Endothelial cell of umbilical vein (primary cell): ENCODE measurements around the gene SLC51B.

ENCODE experiments used
- CTCF ChIP-seq, 2 donors: IDR thresholded peaks; 1 replicate in 1 of 2; 2 replicates in 1 of 2; pipeline ENCODE4 v1.5.1; 2011; ENCODE audit warnings: low read length in 2 of 2, mild to moderate bottlenecking in 2 of 2, moderate library complexity in 2 of 2, control low read depth in 1 of 2, inconsistent platforms in 1 of 2, low read depth in 1 of 2; ENCODE audit not compliant: insufficient read depth in 1 of 2; ENCODE audit errors: extremely low read depth in 1 of 2
- EZH2 ChIP-seq: IDR thresholded peaks from 2 replicates; pipeline ENCODE4 v1.6.1; 2012; ENCODE audit warnings: borderline replicate concordance, low read depth, mild to moderate bottlenecking, moderate library complexity, low read length, inconsistent platforms; ENCODE audit not compliant: severe bottlenecking
- JUN ChIP-seq: IDR thresholded peaks from 2 replicates; pipeline ENCODE4 v1.6.1; 2011; ENCODE audit warnings: borderline replicate concordance, low read depth; ENCODE audit not compliant: insufficient read length, insufficient read depth
- MAX ChIP-seq: IDR thresholded peaks from 2 replicates; pipeline ENCODE4 v1.6.1; 2011; ENCODE audit not compliant: insufficient read depth, insufficient read length
- POLR2A ChIP-seq: IDR thresholded peaks from 2 replicates; pipeline ENCODE4 v1.6.1; 2012; ENCODE audit warnings: low read depth, mild to moderate bottlenecking, control low read depth, low read length
- POLR2AphosphoS5 ChIP-seq: IDR thresholded peaks from 2 replicates; pipeline ENCODE4 v1.6.1; 2012; ENCODE audit warnings: low read depth, mild to moderate bottlenecking, control low read depth, low read length, moderate library complexity; ENCODE audit not compliant: insufficient read depth

- TF ChIP-seq CTCF (IDR thresholded peaks at IDR 0.05; ENCODE audit: extremely low read depth in 1 of 2, insufficient read depth in 1 of 2, low read depth in 1 of 2, low read length in 2 of 2) (no peak), POLR2A (no peak), JUN (no peak), POLR2AphosphoS5 (no peak), MAX (no peak), EZH2 (no peak)
Measured at GRCh38 chr15:65082303-65082953, 37.2 kb downstream of the SLC51B start.
